Measurements from ENCODE around the gene ADAP1. TPM values are rescaled to one million over a fixed set of nuclear protein-coding genes. Genes with fewer than 3 reads are reported as not detected.

Gene ADAP1
- total RNA-seq, 2 donors from 2014 or later, result 4.2 to 7.7 TPM

GRCh38 chr7:861222-861621 is 93.3 kb downstream of the ADAP1 start:
- H3K27me3 ChIP-seq, result no peaks in the 10 kb centered on the region
- no peaks in the 10 kb centered on the region for H3K4me1 ChIP-seq
- H3K9me3 ChIP-seq, result no peaks in the 10 kb centered on the region
- no peak for DNase-seq (ENCODE audit: low spot score)
- no peak overlapping the region for H3K4me3 ChIP-seq
- peaks cover 75% of the 10 kb centered on the region for H3K36me3 ChIP-seq
- H3K27ac ChIP-seq, result no peak overlapping the region
- TF ChIP-seq, protein P1, sequence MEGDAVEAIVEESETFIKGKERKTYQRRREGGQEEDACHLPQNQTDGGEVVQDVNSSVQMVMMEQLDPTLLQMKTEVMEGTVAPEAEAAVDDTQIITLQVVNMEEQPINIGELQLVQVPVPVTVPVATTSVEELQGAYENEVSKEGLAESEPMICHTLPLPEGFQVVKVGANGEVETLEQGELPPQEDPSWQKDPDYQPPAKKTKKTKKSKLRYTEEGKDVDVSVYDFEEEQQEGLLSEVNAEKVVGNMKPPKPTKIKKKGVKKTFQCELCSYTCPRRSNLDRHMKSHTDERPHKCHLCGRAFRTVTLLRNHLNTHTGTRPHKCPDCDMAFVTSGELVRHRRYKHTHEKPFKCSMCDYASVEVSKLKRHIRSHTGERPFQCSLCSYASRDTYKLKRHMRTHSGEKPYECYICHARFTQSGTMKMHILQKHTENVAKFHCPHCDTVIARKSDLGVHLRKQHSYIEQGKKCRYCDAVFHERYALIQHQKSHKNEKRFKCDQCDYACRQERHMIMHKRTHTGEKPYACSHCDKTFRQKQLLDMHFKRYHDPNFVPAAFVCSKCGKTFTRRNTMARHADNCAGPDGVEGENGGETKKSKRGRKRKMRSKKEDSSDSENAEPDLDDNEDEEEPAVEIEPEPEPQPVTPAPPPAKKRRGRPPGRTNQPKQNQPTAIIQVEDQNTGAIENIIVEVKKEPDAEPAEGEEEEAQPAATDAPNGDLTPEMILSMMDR (IDR thresholded peaks at IDR 0.05), result no peak

GRCh38 chr7:860149-860548 is 94.3 kb downstream of the ADAP1 start:
- no peak for DNase-seq (ENCODE audit: low spot score)
- H3K27ac ChIP-seq, result no peak overlapping the region
- no peaks in the 10 kb centered on the region for H3K4me1 ChIP-seq
- H3K36me3 ChIP-seq, result peaks cover 75% of the 10 kb centered on the region
- H3K9me3 ChIP-seq, result no peaks in the 10 kb centered on the region
- no peaks in the 10 kb centered on the region for H3K27me3 ChIP-seq
- TF ChIP-seq, protein P1 (IDR thresholded peaks at IDR 0.05), result no peak
- H3K4me3 ChIP-seq, result no peak overlapping the region

DNA sequence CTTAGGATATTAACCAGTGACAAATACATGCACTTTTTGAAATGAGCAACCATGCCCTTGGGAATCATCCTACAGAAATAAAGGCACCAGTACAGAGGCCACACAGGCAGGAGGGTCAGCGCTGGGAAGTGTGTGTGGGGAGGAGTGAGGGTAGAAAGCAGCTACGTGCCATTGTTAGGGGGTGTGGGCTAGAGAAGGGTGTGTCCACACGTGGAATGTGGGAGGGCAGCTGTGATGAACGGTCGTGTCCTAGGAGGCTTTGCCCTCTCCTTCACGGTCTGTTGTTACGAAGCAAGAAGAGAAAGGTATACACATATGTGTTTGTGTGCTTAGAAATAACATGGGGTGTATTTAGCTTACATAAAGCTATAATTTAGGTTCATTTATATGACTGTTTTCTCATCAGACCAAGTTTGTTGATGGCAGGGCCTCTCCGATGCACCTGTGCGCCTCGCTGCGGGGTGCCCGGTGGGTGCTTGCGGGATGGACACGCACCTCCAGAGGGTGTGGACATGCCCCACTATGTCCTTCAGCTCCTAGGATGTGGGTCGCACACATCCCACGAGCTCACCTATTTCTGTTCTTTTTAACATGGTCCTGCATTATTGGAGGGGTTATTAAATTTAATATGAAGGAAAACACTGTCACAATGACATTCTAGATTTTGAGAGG is 95.0 kb downstream of the ADAP1 start:
- TF ChIP-seq, protein P1 (IDR thresholded peaks at IDR 0.05), result no peak
- H3K36me3 ChIP-seq, result peaks cover 75% of the 10 kb centered on the region
- H3K4me3 ChIP-seq, result no peak overlapping the region
- H3K27ac ChIP-seq, result no peak overlapping the region
- H3K27me3 ChIP-seq, result no peaks in the 10 kb centered on the region
- DNase-seq (ENCODE audit: low spot score), result no peak
- no peaks in the 10 kb centered on the region for H3K4me1 ChIP-seq
- H3K9me3 ChIP-seq, result no peaks in the 10 kb centered on the region

GRCh38 chr7:857661-858060 is 96.8 kb downstream of the ADAP1 start:
- Histone ChIP-seq H3K9me3 (no peaks in the 10 kb centered on the region), H3K4me3 (no peak overlapping the region), H3K27me3 (no peaks in the 10 kb centered on the region), H3K27ac (no peak overlapping the region), H3K36me3 (peaks cover 93% of the 10 kb centered on the region), H3K4me1 (no peaks in the 10 kb centered on the region)
- no peak for DNase-seq (ENCODE audit: low spot score)
- TF ChIP-seq, protein P1 (IDR thresholded peaks at IDR 0.05), result no peak

- Histone ChIP-seq H3K27ac (no peak overlapping the region), H3K27me3 (no peaks in the 10 kb centered on the region), H3K9me3 (no peaks in the 10 kb centered on the region), H3K4me1 (no peaks in the 10 kb centered on the region), H3K4me3 (no peak overlapping the region), H3K36me3 (peaks cover 94% of the 10 kb centered on the region)
- TF ChIP-seq, protein P1 (IDR thresholded peaks at IDR 0.05), result no peak
- DNase-seq (ENCODE audit: low spot score), result no peak
Measured at GRCh38 chr7:856444-857095, 97.9 kb downstream of the ADAP1 start.

All from right atrium auricular region (tissue), 2 donors.